Panc1 (cell line): ENCODE measurements around the gene PISD. TPM values are rescaled to one million over a fixed set of nuclear protein-coding genes. Genes with fewer than 3 reads are reported as not detected.

Experiments used
- ATAC-seq: fragments of 200-7000 bp; cut with Tn5 transposase; 2 replicates; pipeline ENCODE4 v1.9.1; 2020; ENCODE audit warnings: mild to moderate bottlenecking, moderate library complexity
- BruUV-seq: library from RNA; stranded (reverse); fragments of 400-500 nt; replicated peaks from 2 replicates; lab custom pipeline; 2021; lab: Mats Ljungman, UMichigan
- CTCF ChIA-PET: fragments of 300-600 bp; sonication (Branson Sonifier 250); formaldehyde crosslinking; loops from one replicate; lab custom pipeline; 2022; ENCODE audit warnings: antibody characterized with exemption; lab: Charles Lee
- POLR2A ChIA-PET: fragments of 300-600 bp; sonication (Branson Sonifier 250); formaldehyde crosslinking; loops from one replicate; lab custom pipeline; 2022; ENCODE audit warnings: antibody characterized with exemption; lab: Charles Lee
- DNase-seq: peaks from one replicate; pipeline ENCODE4 v3.0.0-alpha.2; 2010; ENCODE audit warnings: low read depth, low spot score
- H3K27ac ChIP-seq: 2 replicates; pipeline ENCODE4 v1.5.1; 2011; ENCODE audit warnings: mild to moderate bottlenecking, low read length, inconsistent platforms
- H3K27me3 ChIP-seq: fragments of 200-500 bp; sonication (Bioruptor generic); 2 replicates; pipeline ENCODE4 v1.6.0; 2014; ENCODE audit warnings: low read length, inconsistent platforms; ENCODE audit not compliant: control insufficient read depth, insufficient read depth
- H3K36me3 ChIP-seq: fragments of 200-500 bp; sonication (Bioruptor generic); 2 replicates; pipeline ENCODE4 v1.5.1; 2014; ENCODE audit warnings: inconsistent platforms, mild to moderate bottlenecking, low read length, moderate library complexity; ENCODE audit not compliant: control insufficient read depth, insufficient read depth
- H3K4me1 ChIP-seq: 2 replicates; pipeline ENCODE4 v1.5.1; 2011; ENCODE audit warnings: inconsistent platforms, mild to moderate bottlenecking, low read length, moderate library complexity; ENCODE audit not compliant: control insufficient read depth, insufficient read depth
- H3K4me3 ChIP-seq, 2 experiments: 2 replicates each; pipeline ENCODE4 v1.5.1; 2011 to 2012; ENCODE audit warnings: low read depth in 2 of 2, low read length in 2 of 2, mild to moderate bottlenecking in 2 of 2, inconsistent platforms in 1 of 2, moderate library complexity in 1 of 2
- H3K9me3 ChIP-seq: fragments of 200-500 bp; sonication (Bioruptor generic); 2 replicates; pipeline ENCODE4 v1.5.1; 2014; ENCODE audit warnings: low read depth, mild to moderate bottlenecking, inconsistent platforms, low read length, moderate library complexity; ENCODE audit not compliant: control insufficient read depth, insufficient read depth
- POLR2AphosphoS5 ChIP-seq: IDR thresholded peaks from 2 replicates; pipeline ENCODE4 v1.6.1; 2012; ENCODE audit warnings: mild to moderate bottlenecking, low read depth, low read length, moderate library complexity
- SIN3A ChIP-seq: IDR thresholded peaks from 2 replicates; pipeline ENCODE4 v1.6.1; 2012; ENCODE audit warnings: low read depth, mild to moderate bottlenecking, low read length, moderate library complexity, borderline replicate concordance; ENCODE audit not compliant: insufficient read depth
- TCF7L2 ChIP-seq: IDR thresholded peaks from 2 replicates; pipeline ENCODE4 v1.6.1; 2011; ENCODE audit warnings: mild to moderate bottlenecking, low read depth, low read length, inconsistent platforms
- in situ Hi-C: cut with HindIII; loops from 2 replicates; pipeline ENCODE4 v1.10.0; 2016; ENCODE audit warnings: low sequenced_read_pairs, low pct_unique_long_range_greater_than_20kb
- intact Hi-C: fragments of 100-400 bp; cut with micrococcal nuclease; formaldehyde crosslinking; loops from one replicate; pipeline ENCODE4 v1.10.0; 2022; ENCODE audit not compliant: unreplicated experiment
- total RNA-seq: library from RNA; stranded (reverse); gene quantifications from one replicate; pipeline ENCODE4 v1.2.1, GENCODE V29; 2021; ENCODE audit not compliant: unreplicated experiment
- TF ChIP-seq, protein P1 (sequence below): fragments of 450-650 bp; IDR thresholded peaks from 2 replicates; pipeline ENCODE4 v1.5.1; 2017; ENCODE audit warnings: mild to moderate bottlenecking
- TF ChIP-seq, protein P2 (sequence below), 2 experiments: IDR thresholded peaks; 2 replicates each; pipeline ENCODE4 v1.6.1; 2011 to 2012; ENCODE audit warnings: low read depth in 2 of 2, control low read depth in 1 of 2, low read length in 1 of 2, mild to moderate bottlenecking in 1 of 2, moderate library complexity in 1 of 2; ENCODE audit not compliant: insufficient read depth in 1 of 2

Gene PISD
- total RNA-seq, 1 experiment from 2014 or later: 33.8 TPM

- POLR2A ChIA-PET: no interaction called here
- intact Hi-C loops (no loop called here), in situ Hi-C loops (no loop called here)
- BruUV-seq: no TSS peak
- Histone ChIP-seq H3K27me3 (no peaks in the 10 kb centered on the region), H3K9me3 (no peaks in the 10 kb centered on the region), H3K27ac (peak overlapping the region; percentile 48), H3K4me1 (peaks cover 10% of the 10 kb centered on the region), H3K36me3 (no peaks in the 10 kb centered on the region), H3K4me3 (no peak overlapping the region)
- no peak for TF ChIP-seq POLR2AphosphoS5
- TF ChIP-seq, protein P1, sequence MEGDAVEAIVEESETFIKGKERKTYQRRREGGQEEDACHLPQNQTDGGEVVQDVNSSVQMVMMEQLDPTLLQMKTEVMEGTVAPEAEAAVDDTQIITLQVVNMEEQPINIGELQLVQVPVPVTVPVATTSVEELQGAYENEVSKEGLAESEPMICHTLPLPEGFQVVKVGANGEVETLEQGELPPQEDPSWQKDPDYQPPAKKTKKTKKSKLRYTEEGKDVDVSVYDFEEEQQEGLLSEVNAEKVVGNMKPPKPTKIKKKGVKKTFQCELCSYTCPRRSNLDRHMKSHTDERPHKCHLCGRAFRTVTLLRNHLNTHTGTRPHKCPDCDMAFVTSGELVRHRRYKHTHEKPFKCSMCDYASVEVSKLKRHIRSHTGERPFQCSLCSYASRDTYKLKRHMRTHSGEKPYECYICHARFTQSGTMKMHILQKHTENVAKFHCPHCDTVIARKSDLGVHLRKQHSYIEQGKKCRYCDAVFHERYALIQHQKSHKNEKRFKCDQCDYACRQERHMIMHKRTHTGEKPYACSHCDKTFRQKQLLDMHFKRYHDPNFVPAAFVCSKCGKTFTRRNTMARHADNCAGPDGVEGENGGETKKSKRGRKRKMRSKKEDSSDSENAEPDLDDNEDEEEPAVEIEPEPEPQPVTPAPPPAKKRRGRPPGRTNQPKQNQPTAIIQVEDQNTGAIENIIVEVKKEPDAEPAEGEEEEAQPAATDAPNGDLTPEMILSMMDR: no peak
- TF ChIP-seq, protein P2, sequence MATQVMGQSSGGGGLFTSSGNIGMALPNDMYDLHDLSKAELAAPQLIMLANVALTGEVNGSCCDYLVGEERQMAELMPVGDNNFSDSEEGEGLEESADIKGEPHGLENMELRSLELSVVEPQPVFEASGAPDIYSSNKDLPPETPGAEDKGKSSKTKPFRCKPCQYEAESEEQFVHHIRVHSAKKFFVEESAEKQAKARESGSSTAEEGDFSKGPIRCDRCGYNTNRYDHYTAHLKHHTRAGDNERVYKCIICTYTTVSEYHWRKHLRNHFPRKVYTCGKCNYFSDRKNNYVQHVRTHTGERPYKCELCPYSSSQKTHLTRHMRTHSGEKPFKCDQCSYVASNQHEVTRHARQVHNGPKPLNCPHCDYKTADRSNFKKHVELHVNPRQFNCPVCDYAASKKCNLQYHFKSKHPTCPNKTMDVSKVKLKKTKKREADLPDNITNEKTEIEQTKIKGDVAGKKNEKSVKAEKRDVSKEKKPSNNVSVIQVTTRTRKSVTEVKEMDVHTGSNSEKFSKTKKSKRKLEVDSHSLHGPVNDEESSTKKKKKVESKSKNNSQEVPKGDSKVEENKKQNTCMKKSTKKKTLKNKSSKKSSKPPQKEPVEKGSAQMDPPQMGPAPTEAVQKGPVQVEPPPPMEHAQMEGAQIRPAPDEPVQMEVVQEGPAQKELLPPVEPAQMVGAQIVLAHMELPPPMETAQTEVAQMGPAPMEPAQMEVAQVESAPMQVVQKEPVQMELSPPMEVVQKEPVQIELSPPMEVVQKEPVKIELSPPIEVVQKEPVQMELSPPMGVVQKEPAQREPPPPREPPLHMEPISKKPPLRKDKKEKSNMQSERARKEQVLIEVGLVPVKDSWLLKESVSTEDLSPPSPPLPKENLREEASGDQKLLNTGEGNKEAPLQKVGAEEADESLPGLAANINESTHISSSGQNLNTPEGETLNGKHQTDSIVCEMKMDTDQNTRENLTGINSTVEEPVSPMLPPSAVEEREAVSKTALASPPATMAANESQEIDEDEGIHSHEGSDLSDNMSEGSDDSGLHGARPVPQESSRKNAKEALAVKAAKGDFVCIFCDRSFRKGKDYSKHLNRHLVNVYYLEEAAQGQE (IDR thresholded peaks at IDR 0.05; ENCODE audit: insufficient read depth in 1 of 2, low read depth in 2 of 2, low read length in 1 of 2): no peak
- no peak for TF ChIP-seq SIN3A
- no peak for TF ChIP-seq TCF7L2
- CTCF ChIA-PET: no interaction called here
- ATAC-seq: peak; percentile 60
- DNase-seq: no peak
These were observed 8.9 kb downstream of the PISD start for GRCh38 chr22:31652911-31653684.

DNA sequence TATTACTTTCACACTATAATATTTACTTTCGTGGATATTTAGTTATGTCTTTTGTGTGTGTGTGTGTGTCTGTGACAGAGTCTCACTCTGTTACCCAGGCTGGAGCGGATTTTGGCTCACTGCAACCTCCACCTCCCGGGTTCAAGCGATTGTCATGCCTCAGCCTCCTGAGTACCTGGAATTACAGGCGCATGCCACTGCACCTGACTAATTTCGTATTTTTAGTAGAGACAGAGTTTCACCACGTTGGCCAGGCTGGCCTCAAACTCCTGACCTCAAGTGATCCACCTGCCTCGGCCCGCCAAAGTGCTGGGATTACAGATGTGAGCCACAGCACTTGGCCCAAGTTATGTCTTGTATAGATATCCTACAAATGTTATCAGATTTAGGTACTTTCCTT lies 9.9 kb downstream of the PISD start:
- ATAC-seq: no peak
- CTCF ChIA-PET: no interaction called here
- H3K27me3 ChIP-seq: no peaks in the 10 kb centered on the region
- no peak overlapping the region for H3K4me3 ChIP-seq
- BruUV-seq: no TSS peak
- H3K4me1 ChIP-seq: peaks cover 10% of the 10 kb centered on the region
- H3K36me3 ChIP-seq: no peaks in the 10 kb centered on the region
- POLR2A ChIA-PET: no interaction called here
- no peak for DNase-seq
- intact Hi-C loops (no loop called here), in situ Hi-C loops (no loop called here)
- TF ChIP-seq POLR2AphosphoS5 (no peak), TCF7L2 (no peak)
- H3K27ac ChIP-seq: no peak overlapping the region
- no peaks in the 10 kb centered on the region for H3K9me3 ChIP-seq

GRCh38 chr22:31651664-31652063 lies 10.4 kb downstream of the PISD start:
- no TSS peak for BruUV-seq
- POLR2A ChIA-PET: no interaction called here
- H3K4me1 ChIP-seq: peaks cover 13% of the 10 kb centered on the region

More at GRCh38 chr22:31651664-31652063, 10.4 kb downstream of the PISD start:
- H3K36me3 ChIP-seq: no peaks in the 10 kb centered on the region
- H3K27me3 ChIP-seq: no peaks in the 10 kb centered on the region
- intact Hi-C loops: no loop called here
- TF ChIP-seq TCF7L2 (no peak), POLR2AphosphoS5 (no peak), SIN3A (no peak)
- TF ChIP-seq, protein P1: no peak
- TF ChIP-seq, protein P2 (IDR thresholded peaks at IDR 0.05; ENCODE audit: insufficient read depth in 1 of 2, low read depth in 2 of 2, low read length in 1 of 2): no peak
- no peak for ATAC-seq
- in situ Hi-C loops: no loop called here
- no peak for DNase-seq
- H3K27ac ChIP-seq: no peak overlapping the region
- CTCF ChIA-PET: no interaction called here
- no peaks in the 10 kb centered on the region for H3K9me3 ChIP-seq
- no peak overlapping the region for H3K4me3 ChIP-seq
